HepG2 (cell line): ENCODE data around the gene OSBPL2. TPM values are rescaled to one million over a fixed set of nuclear protein-coding genes. Genes with fewer than 3 reads are reported as not detected.

Source experiments
- ATAC-seq: fragments of 200-7000 bp; cut with Tn5 transposase; 3 replicates; pipeline ENCODE4 v1.9.1; 2020; ENCODE audit warnings: mild to moderate bottlenecking, moderate library complexity
- BruUV-seq: library from RNA; stranded (reverse); fragments of 400-500 nt; replicated peaks from 2 replicates; lab custom pipeline; 2021; lab: Mats Ljungman, UMichigan
- CTCF ChIA-PET: fragments of 300-600 bp; formaldehyde crosslinking; extraction: SDS; loops from one replicate; lab custom pipeline; 2021; ENCODE audit warnings: low total read pairs, inconsistent platforms, low intra/inter-chr PET ratio; lab: Yijun Ruan, JAX
- POLR2A ChIA-PET: fragments of 350-600 bp; sonication (Branson Sonifier 250); formaldehyde crosslinking; loops from one replicate; lab custom pipeline; 2020; ENCODE audit warnings: antibody characterized with exemption, inconsistent platforms; lab: Yijun Ruan, JAX
- DNase-seq: peaks from one replicate; pipeline ENCODE4 v3.0.0-alpha.2; 2015; ENCODE audit warnings: low spot score
- FAIRE-seq: peaks from 3 replicates; lab custom pipeline; 2011; peaks lifted over from hg19 to GRCh38; lab: Jason Lieb, UNC
- H2AFZ ChIP-seq: one replicate; pipeline ENCODE4 v1.6.1; 2011; ENCODE audit warnings: low read length, inconsistent platforms
- H3K27ac ChIP-seq: fragments of 300-600 bp; 3 replicates; pipeline ENCODE4 v1.8.0; 2011; ENCODE audit warnings: mixed run types, mild to moderate bottlenecking, mixed read lengths, low read length, inconsistent platforms; ENCODE audit not compliant: insufficient read depth; ENCODE audit errors: extremely low read length
- H3K27me3 ChIP-seq, 2 experiments: fragments of 200-600 bp in 1 of 2; 2 replicates in 1 of 2; 3 replicates in 1 of 2; pipeline versions ENCODE4 v1.6.0 to v1.8.0; 2011; ENCODE audit warnings: low read length in 2 of 2, mild to moderate bottlenecking in 2 of 2, moderate library complexity in 2 of 2, inconsistent platforms in 1 of 2; ENCODE audit not compliant: insufficient read depth in 2 of 2, control insufficient read depth in 1 of 2
- H3K36me3 ChIP-seq, 2 experiments: fragments of 200-600 bp in 1 of 2; replicated peaks in 1 of 2; 2 replicates in 1 of 2; 3 replicates in 1 of 2; pipeline versions ENCODE4 v1.5.1 to v1.8.0; 2011; ENCODE audit warnings: low read length in 2 of 2, inconsistent platforms in 1 of 2; ENCODE audit not compliant: insufficient read depth in 2 of 2, control insufficient read depth in 1 of 2
- H3K4me1 ChIP-seq: 2 replicates; pipeline ENCODE4 v1.5.1; 2012; ENCODE audit warnings: low read length, inconsistent platforms; ENCODE audit not compliant: insufficient read depth
- H3K4me2 ChIP-seq: 2 replicates; pipeline ENCODE4 v1.6.0; 2011; ENCODE audit warnings: low read depth, low read length, inconsistent platforms
- H3K4me3 ChIP-seq, 3 experiments: fragments of 200-600 bp in 1 of 3; sonication (generic), shearing (Covaris generic) in 1 of 3; replicated peaks in 1 of 3; 2 replicates each; pipeline ENCODE4 v1.5.1; 2011 to 2016; ENCODE audit warnings: low read length in 3 of 3, inconsistent platforms in 2 of 3, low read depth in 2 of 3, mild to moderate bottlenecking in 2 of 3, control low read depth in 1 of 3, mixed read lengths in 1 of 3; ENCODE audit not compliant: insufficient read depth in 1 of 3
- H3K79me2 ChIP-seq: one replicate; pipeline ENCODE4 v1.6.1; 2011; ENCODE audit warnings: low read length, inconsistent platforms; ENCODE audit not compliant: insufficient read depth
- H3K9ac ChIP-seq: 2 replicates; pipeline ENCODE4 v1.6.0; 2011; ENCODE audit warnings: mild to moderate bottlenecking, low read depth, low read length, inconsistent platforms; ENCODE audit not compliant: insufficient read depth
- H3K9me3 ChIP-seq: 2 replicates; pipeline ENCODE4 v1.5.1; 2012; ENCODE audit warnings: mild to moderate bottlenecking, low read length
- H4K20me1 ChIP-seq: 2 replicates; pipeline ENCODE4 v1.6.0; 2011; ENCODE audit warnings: inconsistent platforms, mild to moderate bottlenecking, low read length, moderate library complexity; ENCODE audit not compliant: insufficient read depth
- E2F1 ChIP-seq: sonication (generic); formaldehyde crosslinking; IDR thresholded peaks from 2 replicates; pipeline ENCODE4 v1.5.0; 2020; ENCODE audit warnings: missing genetic modification reagents
- REST ChIP-seq, 2 experiments: IDR thresholded peaks; 2 replicates each; pipeline ENCODE4 v1.6.1; 2011 to 2012; ENCODE audit warnings: low read length in 2 of 2, borderline replicate concordance in 1 of 2, low read depth in 1 of 2, mild to moderate bottlenecking in 1 of 2, moderate library complexity in 1 of 2
- ZNF605 ChIP-seq: sonication (generic); formaldehyde crosslinking; IDR thresholded peaks from 2 replicates; pipeline ENCODE4 v1.8.0; 2022; ENCODE audit warnings: mild to moderate bottlenecking, missing genetic modification reagents
- ZNF772 ChIP-seq: sonication (generic); formaldehyde crosslinking; IDR thresholded peaks from 2 replicates; pipeline ENCODE4 v1.5.0; 2020; ENCODE audit warnings: mild to moderate bottlenecking, missing genetic modification reagents
- ZSCAN21 ChIP-seq: sonication (generic); formaldehyde crosslinking; IDR thresholded peaks from 2 replicates; pipeline ENCODE4 v1.8.0; 2022; ENCODE audit warnings: mild to moderate bottlenecking, missing genetic modification reagents, moderate library complexity, borderline replicate concordance
- WGBS: methylation state at CpG from one replicate; pipeline ENCODE4 v1.1.6; 2017; ENCODE audit warnings: low lambda C conversion rate; 5-methylcytosine and 5-hydroxymethylcytosine counted together
- in situ Hi-C: cut with HindIII; loops from 2 replicates; pipeline ENCODE4 v1.10.0; 2017; ENCODE audit warnings: low pct_unique_long_range_greater_than_20kb; ENCODE audit not compliant: extremely low pct_ligation_motif_present
- intact Hi-C: fragments of 100-400 bp; cut with micrococcal nuclease; formaldehyde crosslinking; loops from one replicate; pipeline ENCODE4 v1.10.0; 2022; ENCODE audit not compliant: unreplicated experiment
- polyA plus RNA-seq, 8 experiments: library from polyadenylated mRNA; depleted of rRNA in 3 of 8; stranded (reverse) in 7 of 8; unstranded in 1 of 8; fragments of >200 nt; fragmentation: Illumina TruSeq in 4 of 8; extraction: Trizol in 4 of 8; gene quantifications; 2 replicates each; pipeline versions ENCODE4 v1.2.1 to v1.2.3, GENCODE V29; 2011 to 2016; ENCODE audit warnings: low read depth in 4 of 8, missing spikeins in 1 of 8, mixed read lengths in 1 of 8; ENCODE audit not compliant: insufficient read depth in 1 of 8
- total RNA-seq, 5 experiments: library from RNA; depleted of rRNA; stranded (reverse); fragments of >200 nt; fragmentation: Illumina TruSeq; extraction: Trizol; gene quantifications; 2 replicates each; pipeline ENCODE4 v1.2.3, GENCODE V29; 2016; ENCODE audit warnings: low read depth in 1 of 5
- TF ChIP-seq, protein P1 (sequence below), 2 experiments: sonication (generic) in 1 of 2; formaldehyde crosslinking in 1 of 2; IDR thresholded peaks; 2 replicates each; pipeline versions ENCODE4 v1.4.0 to v1.6.1; 2018 to 2020; ENCODE audit warnings: missing genetic modification reagents in 2 of 2, borderline replicate concordance in 1 of 2, low read depth in 1 of 2, mild to moderate bottlenecking in 1 of 2, missing biosample characterization in 1 of 2

Gene OSBPL2
- total and polyA plus RNA-seq, 2 of the 13 experiments (the other 11 are each of a cell fraction or from before 2014, with no cell fraction given): 18.5 to 37.4 TPM

GRCh38 chr20:62265365-62265764, 27.0 kb downstream of the OSBPL2 start:
- POLR2A ChIA-PET: no interaction called here
- TSS peak; percentile 18 for BruUV-seq
- no peak overlapping the region for H3K27ac ChIP-seq
- no peak for FAIRE-seq
- DNase-seq: no peak
- no peak overlapping the region for H3K4me2 ChIP-seq
- peaks cover 48 to 75% of the 10 kb centered on the region in 2 experiments for H3K36me3 ChIP-seq
- H4K20me1 ChIP-seq: peaks cover 18% of the 10 kb centered on the region; the same call in 1 of the 2 replicates
- no peak overlapping the region for H3K4me3 ChIP-seq
- H3K27me3 ChIP-seq: no peaks in the 10 kb centered on the region
- ATAC-seq: no peak
- WGBS: 97% methylated on average over 1 of the region's 1 CpG
- H3K9me3 ChIP-seq: no peaks in the 10 kb centered on the region
- H3K4me1 ChIP-seq: 0 out of 2 replicates have a peak, but pooled peaks cover 7% of the 10 kb centered on the region
- no peak overlapping the region for H3K9ac ChIP-seq
- in situ Hi-C loops: no loop called here
- CTCF ChIA-PET: no interaction called here
- intact Hi-C loops: no loop called here
- TF ChIP-seq REST (IDR thresholded peaks at IDR 0.05; ENCODE audit: borderline replicate concordance in 1 of 2, low read depth in 1 of 2, low read length in 2 of 2): no peak
- TF ChIP-seq, protein P1, sequence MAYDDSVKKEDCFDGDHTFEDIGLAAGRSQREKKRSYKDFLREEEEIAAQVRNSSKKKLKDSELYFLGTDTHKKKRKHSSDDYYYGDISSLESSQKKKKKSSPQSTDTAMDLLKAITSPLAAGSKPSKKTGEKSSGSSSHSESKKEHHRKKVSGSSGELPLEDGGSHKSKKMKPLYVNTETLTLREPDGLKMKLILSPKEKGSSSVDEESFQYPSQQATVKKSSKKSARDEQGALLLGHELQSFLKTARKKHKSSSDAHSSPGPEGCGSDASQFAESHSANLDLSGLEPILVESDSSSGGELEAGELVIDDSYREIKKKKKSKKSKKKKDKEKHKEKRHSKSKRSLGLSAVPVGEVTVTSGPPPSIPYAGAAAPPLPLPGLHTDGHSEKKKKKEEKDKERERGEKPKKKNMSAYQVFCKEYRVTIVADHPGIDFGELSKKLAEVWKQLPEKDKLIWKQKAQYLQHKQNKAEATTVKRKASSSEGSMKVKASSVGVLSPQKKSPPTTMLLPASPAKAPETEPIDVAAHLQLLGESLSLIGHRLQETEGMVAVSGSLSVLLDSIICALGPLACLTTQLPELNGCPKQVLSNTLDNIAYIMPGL (CRISPR knock-in tag; IDR thresholded peaks at IDR 0.05; ENCODE audit: borderline replicate concordance in 1 of 2, low read depth in 1 of 2): no peak
- TF ChIP-seq ZNF605 (CRISPR knock-in tag): peak; percentile 100
- TF ChIP-seq ZSCAN21: no peak
- TF ChIP-seq E2F1 (CRISPR knock-in tag): no peak
- TF ChIP-seq ZNF772 (CRISPR knock-in tag): no peak
- H3K79me2 ChIP-seq: no peaks in the 10 kb centered on the region
- H2AFZ ChIP-seq: no peak overlapping the region
